Left hindlimb (tissue), 1 donor: ENCODE results near the gene C5orf58.
A peak's percentile ranks its signal among the peaks of the same experiment; 100 is the strongest.

Experiments
- DNase-seq: peaks from one replicate; pipeline ENCODE4 v3.0.0-alpha.2; 2018

C5orf58 gene

GRCh38 chr5:170261528-170262043 lies 28.8 kb downstream of the C5orf58 start:
- DNase-seq, result no peak

- no peak for DNase-seq
Measured at GRCh38 chr5:170262061-170263045, 29.6 kb downstream of the C5orf58 start.

DNA sequence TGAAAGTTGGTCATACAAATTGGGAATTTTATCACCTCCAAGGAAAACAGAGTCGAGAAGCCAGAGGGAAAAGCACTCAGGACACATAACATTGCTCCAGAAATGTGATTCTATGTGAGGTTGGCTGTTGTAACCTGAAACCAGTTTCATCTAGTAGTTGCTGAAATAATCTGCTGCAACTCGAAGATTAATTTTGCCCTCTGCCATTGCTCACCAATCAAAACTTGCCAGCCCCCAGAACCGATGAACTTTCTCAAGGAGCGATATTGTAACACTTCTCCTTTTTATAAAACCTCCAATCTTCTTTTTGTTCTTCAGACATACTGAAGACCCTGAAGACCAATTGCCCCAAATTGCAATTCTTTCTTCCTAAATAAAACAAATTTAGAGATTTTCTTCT lies 31.1 kb downstream of the C5orf58 start:
- no peak for DNase-seq

GRCh38 chr5:170265522-170265921 lies 32.7 kb downstream of the C5orf58 start:
- DNase-seq, result peak; percentile 80

DNA sequence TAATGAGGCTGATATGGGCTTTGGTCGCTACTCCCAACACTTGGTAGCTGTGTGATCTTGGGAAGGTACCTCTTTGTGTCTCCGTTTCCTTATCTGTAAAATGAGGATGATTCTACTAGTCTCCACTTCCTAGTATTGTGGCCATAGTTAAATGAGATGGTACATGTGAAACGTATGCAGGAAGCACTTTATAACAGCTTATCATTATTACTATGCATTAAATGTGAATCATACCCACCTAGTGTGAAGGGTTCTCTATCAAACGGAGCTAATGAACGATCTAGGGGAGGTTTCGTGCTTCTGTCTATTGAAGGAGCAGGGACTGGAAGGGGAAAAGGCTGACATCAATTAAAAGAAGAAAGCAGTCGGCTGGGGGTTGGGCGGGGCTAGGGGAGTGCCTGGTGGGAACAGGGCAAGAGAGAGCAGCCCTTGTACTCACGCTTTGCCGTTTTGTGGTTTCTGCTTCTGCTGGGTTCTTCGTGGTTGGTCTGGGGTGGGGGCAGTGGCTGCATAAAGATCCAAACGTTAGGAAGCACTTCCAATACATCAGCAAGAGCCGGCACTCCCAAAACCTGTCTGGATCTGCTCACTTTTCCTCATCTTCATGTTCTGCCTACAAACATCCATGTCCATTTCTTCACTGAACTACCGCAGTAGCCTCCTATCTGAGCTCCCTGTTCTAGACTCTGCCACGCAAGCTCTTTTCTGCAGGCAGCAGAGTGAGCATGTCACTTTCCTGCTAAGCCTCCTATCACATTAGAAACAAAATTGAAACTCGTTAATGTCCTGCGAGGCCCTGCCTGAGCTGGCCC lies 34.0 kb downstream of the C5orf58 start:
- DNase-seq, result no peak

DNA sequence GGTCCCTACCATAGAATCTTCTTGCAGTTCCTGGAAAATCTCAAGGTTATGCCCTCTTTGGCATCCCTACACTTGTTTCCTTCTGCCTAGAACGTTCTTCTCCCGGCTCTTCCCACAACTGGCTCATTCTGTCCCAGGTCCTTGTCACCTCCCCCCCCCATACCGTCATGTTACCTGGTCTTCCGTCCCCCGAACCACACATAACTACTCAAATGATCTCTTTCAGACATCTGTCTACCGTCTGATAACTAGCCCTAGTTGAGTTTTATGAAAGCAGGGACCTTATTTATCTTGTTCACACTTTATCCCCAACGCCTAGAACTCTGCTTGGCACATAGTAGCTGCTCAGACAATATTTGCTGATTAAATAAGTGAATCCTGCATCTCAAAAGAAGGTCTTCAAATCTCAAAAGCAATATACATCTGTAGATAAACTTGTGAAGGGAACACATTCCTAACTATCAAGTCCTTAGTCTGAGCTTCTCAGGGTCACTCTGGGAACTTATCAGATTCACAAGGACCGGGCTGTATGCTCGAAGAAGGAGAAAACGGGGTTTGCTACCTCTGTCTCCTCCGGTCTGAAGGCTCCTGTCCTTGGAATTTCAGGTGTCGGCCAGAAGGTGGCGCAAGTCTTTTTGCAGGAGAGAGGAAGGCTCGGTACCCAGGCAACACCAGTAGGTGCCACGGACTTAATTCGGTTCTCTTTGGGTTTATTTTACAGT lies 34.8 kb downstream of the C5orf58 start:
- DNase-seq, result peak; percentile 68

DNA sequence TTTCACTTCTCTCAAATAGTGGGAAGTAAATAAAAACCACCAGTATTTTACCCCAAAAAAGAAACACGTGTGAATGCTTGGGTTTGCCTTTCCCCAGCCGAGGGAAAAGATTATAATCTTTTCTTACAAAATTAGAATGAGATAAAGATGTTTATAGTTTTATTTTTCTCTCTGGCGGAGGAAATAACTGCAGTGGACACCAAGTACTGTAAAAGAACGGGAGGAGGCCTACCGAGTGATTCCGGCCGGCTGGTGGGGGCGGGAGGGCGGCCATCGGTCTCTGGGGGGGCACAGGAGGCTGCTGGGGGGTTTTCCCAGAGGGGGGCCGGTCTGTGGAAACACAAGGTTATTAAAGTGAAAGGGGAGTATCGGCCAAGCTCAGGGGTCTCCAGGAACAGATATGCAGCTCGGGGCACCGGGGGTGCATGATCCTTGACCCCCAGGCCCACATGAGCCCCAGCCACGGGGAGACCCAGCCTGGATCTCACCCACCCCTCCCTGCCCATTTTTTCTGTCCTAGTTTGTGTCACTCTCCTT lies 35.4 kb downstream of the C5orf58 start:
- DNase-seq, result no peak

DNA sequence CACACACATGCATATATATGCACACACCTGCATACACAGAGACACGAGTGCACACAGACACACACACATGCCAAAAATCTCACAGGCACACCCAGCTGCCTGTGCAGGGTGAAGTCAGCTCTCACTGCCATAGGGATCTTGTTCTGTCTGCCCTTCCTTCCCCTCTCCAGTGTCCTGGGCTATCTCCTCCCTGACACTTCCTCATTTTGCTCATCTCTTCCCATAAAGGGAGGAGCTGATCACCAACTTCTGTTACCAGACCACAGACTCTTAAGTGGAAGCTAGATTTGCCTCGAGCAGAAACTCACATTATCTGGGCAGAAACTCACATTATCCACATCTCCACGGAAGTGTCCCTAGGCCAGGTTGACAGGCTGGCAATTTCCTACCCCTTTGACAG lies 36.1 kb downstream of the C5orf58 start:
- DNase-seq, result no peak

DNA sequence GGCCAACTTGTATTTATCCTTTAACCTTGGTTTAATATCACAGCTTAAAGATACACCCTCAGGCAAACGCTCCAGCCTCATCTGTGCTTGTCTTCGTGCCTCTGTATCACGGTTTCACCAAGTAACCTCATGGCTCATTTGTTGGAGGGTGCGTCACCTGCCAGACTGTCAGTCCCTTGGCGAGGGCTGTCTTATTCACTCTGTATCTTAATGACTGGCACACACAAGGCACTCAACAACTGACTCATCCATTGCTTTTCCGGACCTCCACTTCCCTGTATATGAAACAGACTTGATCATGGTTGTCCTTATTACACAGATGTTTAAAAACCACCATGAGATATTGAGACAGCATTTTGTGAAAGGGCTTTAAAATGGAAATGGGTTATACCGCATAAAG lies 36.8 kb downstream of the C5orf58 start:
- DNase-seq, result no peak

DNA sequence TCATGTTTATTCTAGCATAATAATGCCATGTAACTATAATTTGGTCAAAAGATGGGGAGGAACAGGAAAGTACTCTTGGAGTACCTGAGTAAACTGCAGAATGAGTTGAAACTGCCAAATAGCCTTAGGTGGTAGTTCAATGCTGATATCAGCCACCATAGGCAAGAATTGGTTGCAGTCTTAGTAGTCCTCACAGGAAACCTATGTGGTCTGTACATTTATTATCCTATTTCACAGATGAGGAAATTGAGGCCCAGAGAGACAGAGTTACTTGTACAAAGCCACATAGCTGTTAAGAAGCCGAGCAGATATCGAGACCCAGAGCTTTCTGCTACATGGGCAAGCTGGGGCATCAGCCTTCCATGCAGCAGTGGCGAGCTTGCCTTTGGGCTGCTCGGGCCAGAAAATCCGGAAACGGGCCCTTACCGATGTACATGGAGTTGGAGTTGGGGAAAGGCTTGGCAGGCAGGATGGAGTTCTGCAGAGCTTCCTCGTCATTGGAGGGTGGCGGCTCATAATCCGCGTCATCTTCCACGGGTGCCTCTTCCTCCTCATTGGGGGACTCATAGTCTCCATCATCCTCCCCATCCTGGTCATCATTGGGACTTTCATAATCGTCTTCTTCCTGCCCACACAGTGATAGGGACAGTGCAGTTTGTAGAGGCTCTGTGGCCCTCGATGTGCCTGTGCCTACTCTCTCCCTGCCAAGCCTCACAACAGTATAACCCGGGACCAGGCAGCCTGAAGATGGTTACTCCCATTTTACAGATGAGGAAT lies 37.7 kb downstream of the C5orf58 start:
- DNase-seq, result no peak

- no peak for DNase-seq
Measured at GRCh38 chr5:170273968-170274710, 41.4 kb downstream of the C5orf58 start.

DNA sequence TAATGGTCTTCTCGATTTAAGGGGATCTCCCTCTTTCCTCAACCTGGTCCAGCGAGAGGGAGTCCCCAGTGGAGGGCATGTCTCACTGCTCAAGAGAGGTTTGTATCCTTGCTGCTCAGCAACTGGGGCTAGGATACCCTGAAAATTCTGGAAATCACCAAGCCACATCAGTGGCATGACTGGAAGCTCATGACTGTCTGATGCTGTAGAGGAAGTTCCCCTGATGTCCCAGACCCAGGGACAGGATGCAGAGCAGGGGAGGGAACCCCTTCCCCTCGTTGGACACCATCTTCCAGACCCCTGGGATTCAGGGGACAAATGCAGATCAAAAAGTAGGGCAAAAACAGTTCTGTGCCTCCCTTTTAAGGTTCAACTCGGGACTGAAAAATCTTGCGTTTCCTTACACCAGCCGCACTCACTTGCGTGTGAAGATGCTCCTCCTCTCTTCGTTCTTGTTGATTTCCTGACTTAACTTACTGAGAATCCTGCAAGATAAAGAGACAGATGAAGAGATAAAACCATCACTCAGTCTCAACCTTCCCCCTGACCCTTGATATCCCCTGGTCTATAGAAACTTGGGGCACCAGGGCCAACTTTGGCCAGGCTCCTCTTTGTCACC lies 42.7 kb downstream of the C5orf58 start:
- DNase-seq, result no peak

DNA sequence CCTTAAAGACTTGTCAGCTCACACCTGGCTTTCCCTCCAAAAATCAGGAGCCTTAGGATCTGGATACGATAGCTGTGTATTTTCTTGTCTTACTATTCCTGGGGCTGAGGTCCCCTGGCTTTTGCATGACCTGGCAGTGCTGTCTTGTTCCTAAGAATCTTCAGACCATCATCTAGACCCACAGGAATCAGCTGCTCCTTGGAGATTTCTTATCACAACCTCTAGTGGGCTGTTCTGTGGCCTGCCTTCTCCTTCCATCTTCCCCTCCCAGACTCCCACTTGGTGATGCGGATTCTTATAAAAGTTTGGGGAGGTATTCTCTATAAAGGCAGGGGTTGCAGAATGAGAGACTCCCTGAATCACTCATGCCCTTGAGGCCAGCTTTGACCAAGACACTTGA lies 43.4 kb downstream of the C5orf58 start:
- no peak for DNase-seq

DNA sequence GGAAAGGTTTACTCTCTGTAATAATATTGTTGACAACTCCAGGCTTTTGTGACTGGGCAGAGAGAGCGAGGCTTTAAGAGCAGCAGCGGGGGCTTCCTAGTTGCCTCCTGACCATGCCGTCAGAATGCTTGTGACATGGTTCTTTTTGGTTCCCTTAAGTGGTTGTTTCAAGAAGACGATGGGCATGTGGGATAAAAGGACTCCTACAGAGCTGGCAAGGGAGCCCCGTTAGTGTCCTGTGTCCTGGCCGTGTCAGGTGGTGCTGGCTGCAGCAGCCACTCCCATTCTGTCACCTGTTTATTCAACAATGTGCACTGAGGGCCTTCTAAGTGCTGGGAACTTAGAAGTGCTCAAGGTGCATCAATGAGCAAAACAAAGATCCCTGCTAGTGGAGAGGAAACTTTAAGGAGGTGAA lies 45.1 kb downstream of the C5orf58 start:
- DNase-seq, result no peak

DNA sequence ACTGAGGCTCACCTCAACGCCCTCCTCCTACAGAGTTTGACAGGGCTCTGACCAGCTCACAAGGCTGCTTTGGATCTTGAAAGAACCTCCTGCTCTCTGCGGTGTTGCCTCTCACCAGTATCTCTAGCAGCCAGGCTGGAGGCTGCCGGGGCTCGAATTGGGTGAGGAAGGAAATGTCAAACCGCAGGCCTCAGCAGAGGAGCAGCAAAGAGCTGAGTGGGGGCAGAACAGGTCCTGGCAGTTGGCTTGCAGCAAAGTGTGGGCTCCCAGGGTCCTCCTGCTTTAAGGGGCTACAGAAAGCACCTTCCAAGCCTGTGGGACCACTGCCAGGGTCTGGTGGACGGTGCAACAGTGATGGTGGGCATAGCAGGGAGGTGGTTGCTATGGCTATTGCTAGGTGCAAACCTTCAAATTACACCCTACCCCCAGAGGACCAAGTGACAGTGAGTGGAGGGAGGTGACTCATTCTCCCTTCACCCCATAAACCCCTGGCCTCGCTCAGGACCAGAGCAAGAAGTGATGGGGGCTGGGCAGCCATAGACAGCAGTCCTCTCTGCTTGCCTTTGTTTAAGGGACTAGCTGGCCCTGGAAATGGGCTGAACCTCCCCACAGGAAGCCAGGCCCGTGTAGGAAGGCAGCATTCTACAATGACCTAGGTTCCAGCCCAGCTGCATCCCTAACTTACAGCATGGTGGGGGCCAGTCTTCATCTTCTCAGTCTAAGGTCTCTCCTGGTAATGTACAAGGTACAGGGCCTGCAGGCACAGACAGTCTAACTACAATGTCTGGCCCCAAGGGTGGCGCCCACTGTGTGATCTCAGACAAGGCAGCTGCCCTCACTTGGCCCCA lies 46.0 kb downstream of the C5orf58 start:
- no peak for DNase-seq

GRCh38 chr5:170279459-170279817 lies 46.7 kb downstream of the C5orf58 start:
- DNase-seq, result no peak

DNA sequence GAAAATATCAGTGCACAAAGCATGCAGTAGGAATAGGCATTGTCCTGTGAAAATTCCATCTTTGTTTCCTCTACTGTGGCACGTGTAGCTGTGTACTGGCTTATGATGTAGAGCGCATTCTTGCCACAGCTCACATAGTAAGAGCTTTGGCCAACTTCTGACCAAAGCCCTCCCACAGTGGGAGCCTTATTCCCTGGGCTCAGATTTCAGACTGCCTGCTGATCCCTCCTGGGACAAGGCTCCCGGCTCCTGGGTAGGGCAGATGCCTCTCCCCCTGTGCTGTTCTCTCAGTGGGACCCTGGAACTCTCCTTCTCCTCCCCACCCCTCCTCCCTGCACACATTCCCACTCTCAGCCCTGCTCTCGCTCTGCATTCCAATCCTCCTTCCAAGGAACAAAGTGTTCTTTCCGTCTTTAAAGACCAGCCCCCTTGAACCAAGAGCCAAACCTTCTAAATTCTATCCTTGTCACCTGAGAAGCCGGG lies 47.3 kb downstream of the C5orf58 start:
- DNase-seq, result no peak

DNA sequence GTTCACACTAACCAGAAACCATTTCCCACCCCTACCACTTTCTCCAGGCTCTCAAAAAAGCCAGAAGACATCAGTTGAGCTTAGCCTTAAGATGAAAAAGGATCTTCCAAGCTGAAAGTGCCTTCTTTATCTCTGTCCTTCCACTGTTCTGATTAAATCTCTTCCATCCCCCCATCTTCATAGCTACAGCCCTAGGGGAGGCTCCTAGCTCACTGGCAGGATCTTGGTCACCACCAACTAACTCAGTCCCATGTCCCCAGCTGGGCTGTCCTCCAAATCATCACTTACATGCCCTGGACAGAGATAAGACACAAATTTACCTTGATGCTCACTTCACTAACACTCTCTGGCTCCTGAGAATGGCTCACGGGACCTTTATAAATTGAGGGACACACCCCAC lies 50.5 kb downstream of the C5orf58 start:
- no peak for DNase-seq

DNA sequence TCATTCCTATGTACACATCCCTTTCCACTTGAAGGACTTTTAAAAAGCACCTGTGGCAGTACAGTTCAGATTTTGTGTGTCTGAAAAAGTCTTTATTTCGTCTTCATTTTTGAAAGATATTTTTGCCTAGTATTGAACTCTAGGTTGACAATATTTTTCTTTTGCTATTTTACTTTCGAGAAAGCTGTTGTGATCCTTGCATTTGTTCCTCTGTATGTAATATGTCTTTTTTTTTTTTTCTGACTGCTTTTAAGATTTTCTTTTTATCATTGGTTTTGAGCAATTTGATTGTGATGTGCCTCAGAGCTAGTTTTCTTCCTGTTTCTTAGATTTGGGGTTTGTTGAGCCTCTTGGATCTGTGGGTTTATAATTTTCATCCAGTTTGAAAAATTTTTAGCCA lies 51.4 kb downstream of the C5orf58 start:
- no peak for DNase-seq

DNA sequence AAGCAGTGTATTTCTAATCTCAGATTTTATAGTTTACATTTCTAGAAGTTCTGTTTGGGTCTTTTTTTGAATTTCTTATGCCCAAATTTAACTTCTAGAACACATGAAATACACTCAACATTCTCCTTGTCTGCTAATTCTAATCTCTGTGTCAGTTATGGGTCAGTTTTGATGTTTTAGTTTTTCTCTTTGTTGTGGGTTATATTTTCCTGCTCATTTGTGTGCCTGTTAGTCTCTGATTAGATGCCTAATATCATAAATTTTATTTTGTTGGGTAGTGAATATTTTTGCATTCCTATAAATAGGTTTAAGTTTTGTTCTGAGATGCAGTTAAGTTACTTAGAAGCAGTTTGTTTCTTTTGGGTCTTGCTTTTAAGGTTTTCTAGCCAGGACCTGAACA lies 52.4 kb downstream of the C5orf58 start:
- DNase-seq, result no peak
